GM23248 (cell line): ENCODE results near the gene ELF1. TPM values are rescaled to one million over a fixed set of nuclear protein-coding genes. Genes with fewer than 3 reads are reported as not detected.
"Not testable (repeated sequence)": the region's sequence is repeated elsewhere in the genome, so short reads cannot be mapped to it uniquely, and the experiment has no call there.

Source experiments
- DNase-seq: peaks from one replicate; pipeline ENCODE4 v3.0.0-alpha.2; 2015
- H2AFZ ChIP-seq: fragments of 200-600 bp; sonication (generic); 2 replicates; pipeline ENCODE4 v1.6.1; 2016; ENCODE audit warnings: antibody characterized with exemption
- H3F3A ChIP-seq: fragments of 200-600 bp; sonication (generic); 2 replicates; pipeline ENCODE4 v1.6.1; 2016; ENCODE audit warnings: mild to moderate bottlenecking, antibody characterized with exemption, mixed run types; ENCODE audit not compliant: insufficient read depth
- H3K27ac ChIP-seq: fragments of 200-600 bp; sonication (generic); 2 replicates; pipeline ENCODE4 v1.5.1; 2016; ENCODE audit warnings: mild to moderate bottlenecking
- H3K27me3 ChIP-seq: fragments of 200-600 bp; sonication (generic); replicated peaks from 2 replicates; pipeline ENCODE4 v1.6.1; 2016; ENCODE audit warnings: mild to moderate bottlenecking; ENCODE audit not compliant: insufficient read depth
- H3K36me3 ChIP-seq: fragments of 200-600 bp; sonication (generic); 2 replicates; pipeline ENCODE4 v1.6.1; 2016; ENCODE audit warnings: low read depth, mild to moderate bottlenecking
- H3K4me1 ChIP-seq: fragments of 200-600 bp; sonication (generic); 2 replicates; pipeline ENCODE4 v1.6.1; 2016; ENCODE audit warnings: mild to moderate bottlenecking; ENCODE audit not compliant: insufficient read depth
- H3K4me2 ChIP-seq: fragments of 200-600 bp; sonication (generic); one replicate; pipeline ENCODE4 v1.6.1; 2016; ENCODE audit warnings: mild to moderate bottlenecking; ENCODE audit not compliant: unreplicated experiment
- H3K4me3 ChIP-seq: fragments of 200-600 bp; sonication (generic); 2 replicates; pipeline ENCODE4 v1.5.1; 2016; ENCODE audit warnings: mild to moderate bottlenecking
- H3K79me2 ChIP-seq: fragments of 200-600 bp; sonication (generic); 2 replicates; pipeline ENCODE4 v1.6.1; 2016; ENCODE audit warnings: mild to moderate bottlenecking; ENCODE audit not compliant: insufficient read depth
- H3K9ac ChIP-seq: fragments of 200-600 bp; sonication (generic); 2 replicates; pipeline ENCODE4 v1.6.1; 2016; ENCODE audit warnings: mild to moderate bottlenecking
- H3K9me2 ChIP-seq: fragments of 200-600 bp; sonication (generic); 2 replicates; pipeline ENCODE4 v1.6.1; 2016; ENCODE audit warnings: mixed run types, mild to moderate bottlenecking, moderate library complexity; ENCODE audit not compliant: insufficient read depth
- H3K9me3 ChIP-seq: fragments of 200-600 bp; sonication (generic); one replicate; pipeline ENCODE4 v1.6.1; 2017; ENCODE audit warnings: low read depth
- H4K20me1 ChIP-seq: fragments of 200-600 bp; sonication (generic); 2 replicates; pipeline ENCODE4 v1.6.0; 2016; ENCODE audit not compliant: insufficient read depth
- EZH2 ChIP-seq: fragments of 200-600 bp; sonication (generic); IDR thresholded peaks from 2 replicates; pipeline ENCODE4 v1.6.1; 2018; ENCODE audit warnings: antibody characterized with exemption, mild to moderate bottlenecking; ENCODE audit not compliant: insufficient read depth, poor library complexity, severe bottlenecking
- EZH2phosphoT487 ChIP-seq: fragments of 200-600 bp; sonication (generic); IDR thresholded peaks from 2 replicates; pipeline ENCODE4 v1.6.1; 2018; ENCODE audit warnings: antibody characterized with exemption, moderate library complexity, mild to moderate bottlenecking, low read depth; ENCODE audit not compliant: insufficient read depth
- WGBS, 2 experiments: methylation state at CpG; one replicate each; pipeline ENCODE4 v1.1.6; 2015 to 2017; ENCODE audit warnings: low lambda C conversion rate in 2 of 2, low coverage in 1 of 2; ENCODE audit errors: missing lambda C conversion rate in 2 of 2; 5-methylcytosine and 5-hydroxymethylcytosine counted together
- in situ Hi-C: fragments of 300-500 bp; cut with MboI; formaldehyde crosslinking; loops from 2 replicates; pipeline ENCODE4 v1.15.0; 2020
- polyA plus RNA-seq: library from polyadenylated mRNA; unstranded; fragments of >200 nt; fragmentation: Nextera tagmentation; extraction: Ambion mirVana; gene quantifications from 2 replicates; pipeline ENCODE4 v1.2.1, GENCODE V29; 2016
- total RNA-seq: library from RNA; depleted of rRNA; stranded (reverse); fragments of >200 nt; shearing (Covaris generic); gene quantifications from 2 replicates; pipeline ENCODE4 v1.2.3, GENCODE V29; 2014

The ELF1 gene
- total and polyA plus RNA-seq, 2 experiments from 2014 or later, result 36.1 to 42.7 TPM

DNA sequence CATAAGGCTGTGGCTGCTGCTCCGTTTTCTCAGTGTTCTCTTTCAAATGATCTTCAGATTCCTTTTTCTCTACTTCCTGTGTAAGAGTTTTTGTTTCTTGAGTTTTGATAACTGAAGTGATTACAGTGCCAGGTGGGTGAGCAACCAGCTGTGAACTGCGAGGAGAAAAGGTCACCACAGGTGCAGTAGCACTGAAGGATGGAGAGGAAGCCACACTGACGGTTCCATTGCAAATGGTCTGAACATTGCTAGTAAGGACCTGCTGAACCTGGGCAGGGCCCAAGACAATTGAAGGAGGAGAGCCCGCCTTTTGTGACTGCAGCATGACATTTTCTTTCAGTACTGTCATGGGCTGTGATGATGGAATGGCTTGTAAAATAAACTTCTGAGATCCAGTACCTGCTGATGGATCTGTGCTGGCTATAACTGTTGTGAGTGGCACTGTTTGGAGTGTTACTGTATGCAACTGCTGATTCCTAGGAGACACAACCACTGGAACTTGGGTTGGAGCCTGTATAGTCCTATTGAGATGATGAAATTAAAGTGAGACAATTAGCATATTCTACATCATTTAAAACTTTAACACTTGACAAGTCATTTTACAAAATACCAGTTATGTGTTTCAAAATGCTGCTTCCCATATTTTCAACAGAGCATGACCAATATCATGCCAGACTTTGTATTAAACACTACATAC lies 85.5 kb downstream of the ELF1 start:
- no peak overlapping the region for H2AFZ ChIP-seq
- WGBS, 2 experiments, result 78% methylated on average over 4 of the region's 4 CpGs
- TF ChIP-seq EZH2 (no peak), EZH2phosphoT487 (no peak)
- no peak for DNase-seq
- H3K9me3 ChIP-seq, result no peaks in the 10 kb centered on the region
- no peaks in the 10 kb centered on the region for H4K20me1 ChIP-seq
- H3K4me3 ChIP-seq, result no peak overlapping the region
- H3K9me2 ChIP-seq, result no peaks in the 10 kb centered on the region
- 0 out of 2 replicates have a peak, but pooled peaks cover 3% of the 10 kb centered on the region for H3F3A ChIP-seq
- no peaks in the 10 kb centered on the region for H3K27me3 ChIP-seq
- peaks cover 35% of the 10 kb centered on the region for H3K79me2 ChIP-seq
- no peak overlapping the region for H3K4me2 ChIP-seq
- H3K4me1 ChIP-seq, result no peaks in the 10 kb centered on the region
- in situ Hi-C loops, result no loop called here
- no peak overlapping the region for H3K27ac ChIP-seq
- no peak overlapping the region for H3K9ac ChIP-seq
- peaks cover 37% of the 10 kb centered on the region for H3K36me3 ChIP-seq

DNA sequence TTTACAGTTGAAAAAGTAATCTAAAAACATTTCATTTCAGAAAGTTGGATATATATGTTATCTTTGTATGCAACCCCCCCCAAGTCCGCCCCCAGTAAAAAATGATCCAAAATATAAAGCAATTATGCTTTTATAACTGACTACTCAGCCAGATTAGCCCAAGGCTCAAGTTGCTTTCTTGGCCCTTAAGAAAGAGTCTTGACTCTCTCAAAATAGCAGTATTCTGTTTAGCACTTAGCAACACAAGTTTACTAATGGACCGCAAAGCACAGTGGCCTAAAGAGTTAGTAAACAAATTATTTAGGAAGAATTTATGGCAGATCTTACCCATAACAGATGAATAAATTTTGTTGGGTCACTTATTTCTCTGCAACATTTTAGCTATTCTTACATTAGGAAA lies 86.9 kb downstream of the ELF1 start:
- 100% methylated on average over 2 of the region's 2 CpGs for WGBS, 2 experiments
- H2AFZ ChIP-seq, result no peak overlapping the region
- in situ Hi-C loops, result no loop called here
- H3K36me3 ChIP-seq, result peaks cover 37% of the 10 kb centered on the region
- H3K9me2 ChIP-seq, result no peaks in the 10 kb centered on the region
- no peaks in the 10 kb centered on the region for H4K20me1 ChIP-seq
- no peaks in the 10 kb centered on the region for H3K9me3 ChIP-seq
- H3K9ac ChIP-seq, result no peak overlapping the region
- H3K4me3 ChIP-seq, result no peak overlapping the region
- H3K79me2 ChIP-seq, result peaks cover 25% of the 10 kb centered on the region
- H3K4me1 ChIP-seq, result no peaks in the 10 kb centered on the region
- TF ChIP-seq EZH2phosphoT487 (no peak), EZH2 (no peak)
- no peaks in the 10 kb centered on the region for H3K27me3 ChIP-seq
- H3F3A ChIP-seq, result 0 out of 2 replicates have a peak, but pooled peaks cover 3% of the 10 kb centered on the region
- no peak for DNase-seq
- no peak overlapping the region for H3K4me2 ChIP-seq
- no peak overlapping the region for H3K27ac ChIP-seq

GRCh38 chr13:40931719-40932118 lies 87.4 kb downstream of the ELF1 start:
- 28 to 50% methylated on average over 1 of the region's 1 CpG for WGBS, 2 experiments
- no peak overlapping the region for H2AFZ ChIP-seq
- no peaks in the 10 kb centered on the region for H3K27me3 ChIP-seq
- no peak for DNase-seq
- H3K9me2 ChIP-seq, result no peaks in the 10 kb centered on the region
- no peak overlapping the region for H3K27ac ChIP-seq
- peaks cover 37% of the 10 kb centered on the region for H3K36me3 ChIP-seq
- peaks cover 20% of the 10 kb centered on the region for H3K79me2 ChIP-seq
- no peaks in the 10 kb centered on the region for H4K20me1 ChIP-seq
- H3F3A ChIP-seq, result 0 out of 2 replicates have a peak, but pooled peaks cover 3% of the 10 kb centered on the region
- TF ChIP-seq EZH2phosphoT487 (no peak), EZH2 (no peak)
- no peak overlapping the region for H3K4me3 ChIP-seq
- H3K4me1 ChIP-seq, result no peaks in the 10 kb centered on the region
- in situ Hi-C loops, result no loop called here
- H3K4me2 ChIP-seq, result no peak overlapping the region
- H3K9me3 ChIP-seq, result no peaks in the 10 kb centered on the region
- H3K9ac ChIP-seq, result no peak overlapping the region

DNA sequence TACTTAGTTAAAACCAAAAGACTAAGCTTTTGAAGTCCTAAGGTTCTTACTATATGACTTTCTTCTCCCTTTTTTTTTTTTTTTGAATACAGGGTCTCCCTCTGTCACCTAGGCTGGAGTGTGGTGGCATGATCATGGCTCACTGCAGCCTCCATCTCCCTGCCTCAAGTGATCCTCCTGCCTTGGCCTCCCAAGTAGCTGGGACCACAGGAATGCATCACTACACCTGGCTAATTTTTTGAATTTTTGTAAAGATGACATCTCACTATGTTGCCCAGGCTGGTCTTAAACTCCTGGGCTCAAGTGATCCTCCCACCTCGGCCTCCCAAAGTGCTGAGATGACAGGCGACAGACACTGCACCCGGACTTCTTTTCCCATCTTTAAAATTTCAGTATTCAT lies 89.2 kb downstream of the ELF1 start:
- H3K9me2 ChIP-seq, DNase-seq, in situ Hi-C loops, H3K9me3 ChIP-seq, H3K9ac ChIP-seq, H3K4me2 ChIP-seq, H3K27me3 ChIP-seq, H3K4me1 ChIP-seq, H2AFZ ChIP-seq, H3K4me3 ChIP-seq, H3F3A ChIP-seq, H3K79me2 ChIP-seq, H4K20me1 ChIP-seq, H3K27ac ChIP-seq: not testable (repeated sequence)
- 96 to 99% methylated on average over 3 of the region's 3 CpGs for WGBS, 2 experiments
- H3K36me3 ChIP-seq, result peaks cover 37% of the 10 kb centered on the region
